ENCODE measurements around the gene MELTF.

The MELTF gene

DNA sequence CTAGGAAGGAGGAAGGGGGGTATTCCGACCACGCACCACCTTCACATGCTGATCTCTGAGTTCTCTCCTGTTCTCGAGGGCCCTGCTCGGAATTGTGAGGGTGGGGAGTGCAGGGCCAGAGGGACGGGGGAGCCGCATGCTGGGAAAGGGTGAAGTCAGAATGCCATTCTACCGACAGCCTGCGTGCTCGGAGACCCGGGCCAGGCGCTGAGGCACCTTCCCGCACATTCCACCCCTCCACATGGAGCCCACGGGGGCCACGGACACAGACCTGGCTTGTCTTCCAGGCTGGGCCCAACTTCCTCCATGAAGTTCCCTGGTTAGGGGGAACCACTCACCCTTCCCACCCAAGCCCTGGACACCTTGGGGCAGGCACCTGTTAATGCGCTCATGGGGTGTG, 32.3 kb downstream of the MELTF start:
- CTCF ChIA-PET, result no interaction called here
- TF ChIP-seq TARDBP (IDR thresholded peaks at IDR 0.05) (no peak), SP1 (IDR thresholded peaks at IDR 0.05) (no peak), NFRKB (IDR thresholded peaks at IDR 0.05) (no peak), FOXK2 (IDR thresholded peaks at IDR 0.05) (no peak), ELF4 (IDR thresholded peaks at IDR 0.05) (no peak), HDGF (IDR thresholded peaks at IDR 0.05; ENCODE audit: borderline replicate concordance) (no peak), FOXM1 (IDR thresholded peaks at IDR 0.05; ENCODE audit: borderline replicate concordance) (no peak), L3MBTL2 (conservative IDR thresholded peaks at IDR 0.05) (no peak), BHLHE40 (IDR thresholded peaks at IDR 0.05; ENCODE audit: borderline replicate concordance) (no peak), FOXA1 (IDR thresholded peaks at IDR 0.05) (no peak), CTBP1 (IDR thresholded peaks at IDR 0.05; ENCODE audit: borderline replicate concordance) (no peak), ZNF384 (IDR thresholded peaks at IDR 0.05) (no peak), ARNT (IDR thresholded peaks at IDR 0.05) (no peak), SUZ12 (IDR thresholded peaks at IDR 0.05) (no peak), LEF1 (IDR thresholded peaks at IDR 0.05; ENCODE audit: borderline replicate concordance) (no peak)
- TF ChIP-seq, protein P1, sequence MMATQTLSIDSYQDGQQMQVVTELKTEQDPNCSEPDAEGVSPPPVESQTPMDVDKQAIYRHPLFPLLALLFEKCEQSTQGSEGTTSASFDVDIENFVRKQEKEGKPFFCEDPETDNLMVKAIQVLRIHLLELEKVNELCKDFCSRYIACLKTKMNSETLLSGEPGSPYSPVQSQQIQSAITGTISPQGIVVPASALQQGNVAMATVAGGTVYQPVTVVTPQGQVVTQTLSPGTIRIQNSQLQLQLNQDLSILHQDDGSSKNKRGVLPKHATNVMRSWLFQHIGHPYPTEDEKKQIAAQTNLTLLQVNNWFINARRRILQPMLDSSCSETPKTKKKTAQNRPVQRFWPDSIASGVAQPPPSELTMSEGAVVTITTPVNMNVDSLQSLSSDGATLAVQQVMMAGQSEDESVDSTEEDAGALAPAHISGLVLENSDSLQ (IDR thresholded peaks at IDR 0.05), result no peak
- POLR2A ChIA-PET, result no interaction called here
- DNase-seq (ENCODE audit: extremely low spot score), result no peak

DNA sequence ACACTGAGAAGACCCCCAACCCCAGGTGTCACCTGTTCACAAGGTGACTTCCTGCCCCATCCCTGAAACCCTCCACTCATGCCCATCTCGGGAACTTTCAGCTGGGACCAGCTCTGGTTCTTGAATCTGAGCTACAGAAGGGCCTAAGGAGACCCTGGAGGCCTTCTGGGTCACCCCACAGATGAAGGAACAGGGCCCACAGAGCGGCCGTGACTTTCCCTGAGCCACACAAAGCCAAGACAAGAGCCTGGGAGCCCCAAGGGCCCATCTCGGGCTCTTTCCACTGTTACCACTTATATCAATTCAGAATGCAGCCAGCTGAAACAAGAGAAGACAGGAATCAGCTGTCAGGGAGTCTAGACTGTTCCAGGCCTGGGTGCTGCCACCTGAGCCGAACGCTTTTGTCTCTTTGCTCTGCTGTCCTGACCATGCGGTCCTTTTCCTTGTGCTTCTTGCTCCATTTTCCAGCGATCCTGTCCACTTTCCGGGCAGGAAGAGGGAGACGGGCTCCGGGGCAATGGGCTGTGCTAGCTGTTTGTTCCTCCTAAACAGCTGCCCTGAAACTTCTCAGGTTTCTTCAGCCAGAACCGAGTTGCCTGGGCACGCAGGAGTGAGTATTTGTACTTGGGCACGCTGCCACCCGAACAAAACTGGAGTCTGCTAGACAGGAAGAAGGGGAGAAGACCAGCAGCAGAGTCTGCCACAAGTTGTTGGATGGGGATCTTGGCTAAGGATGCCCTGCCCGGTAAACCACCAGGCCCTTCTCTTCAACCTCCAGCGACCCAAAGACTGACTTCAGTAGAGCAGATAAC, 33.0 kb downstream of the MELTF start:
- ChIA-PET CTCF (no interaction called here), POLR2A (no interaction called here)
- no peak for DNase-seq (ENCODE audit: extremely low spot score)
- no peak for TF ChIP-seq ELF4 (IDR thresholded peaks at IDR 0.05)
- TF ChIP-seq ZNF384 (IDR thresholded peaks at IDR 0.05), result no peak
- TF ChIP-seq HDGF (IDR thresholded peaks at IDR 0.05; ENCODE audit: borderline replicate concordance), result no peak
- TF ChIP-seq NFRKB (IDR thresholded peaks at IDR 0.05), result no peak

DNA sequence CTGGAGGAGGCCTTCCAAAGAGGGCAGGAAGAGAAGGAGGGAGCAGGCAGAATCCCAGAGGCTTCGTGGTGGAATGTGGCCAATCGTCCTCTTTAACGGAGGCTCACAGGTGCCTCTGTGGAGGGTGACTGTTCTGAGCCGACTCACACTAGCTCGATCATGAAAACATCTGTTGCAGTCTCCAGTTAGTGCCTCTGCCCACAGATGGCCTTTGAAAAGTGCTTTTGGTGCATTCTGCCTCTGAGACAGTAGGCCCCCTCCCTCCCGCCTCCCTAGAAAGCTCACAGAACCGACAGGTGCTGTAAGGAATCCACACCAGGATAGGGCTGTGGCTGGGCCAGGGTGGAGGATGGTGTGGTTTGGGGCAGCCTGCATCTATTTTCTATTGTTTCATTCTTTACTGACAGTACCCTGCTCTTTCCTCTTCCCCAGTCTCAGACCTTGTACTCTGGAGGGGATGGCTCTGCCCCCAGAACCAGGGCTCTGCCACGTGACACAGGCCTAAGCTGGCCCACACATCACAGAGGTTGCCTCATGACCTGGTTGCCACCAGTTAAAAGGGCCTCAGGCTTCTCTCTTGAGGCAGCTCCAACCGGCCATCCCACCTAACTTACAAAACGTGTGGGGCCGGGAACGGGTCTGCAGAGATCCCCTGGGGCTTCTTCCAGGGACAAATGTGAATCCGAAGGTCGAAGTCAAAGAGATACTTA, 33.8 kb downstream of the MELTF start:
- no peak for TF ChIP-seq SUZ12 (IDR thresholded peaks at IDR 0.05)
- TF ChIP-seq NFRKB (IDR thresholded peaks at IDR 0.05), result no peak
- TF ChIP-seq BHLHE40 (IDR thresholded peaks at IDR 0.05; ENCODE audit: borderline replicate concordance), result no peak
- no peak for TF ChIP-seq SP1 (IDR thresholded peaks at IDR 0.05)
- TF ChIP-seq ZNF384 (IDR thresholded peaks at IDR 0.05), result no peak
- no peak for TF ChIP-seq ELF4 (IDR thresholded peaks at IDR 0.05)
- no peak for TF ChIP-seq FOXK2 (IDR thresholded peaks at IDR 0.05)
- TF ChIP-seq HDGF (IDR thresholded peaks at IDR 0.05; ENCODE audit: borderline replicate concordance), result no peak
- TF ChIP-seq TARDBP (IDR thresholded peaks at IDR 0.05), result no peak
- TF ChIP-seq LEF1 (IDR thresholded peaks at IDR 0.05; ENCODE audit: borderline replicate concordance), result no peak
- TF ChIP-seq, protein P1 (IDR thresholded peaks at IDR 0.05), result no peak
- no peak for TF ChIP-seq ARNT (IDR thresholded peaks at IDR 0.05)
- TF ChIP-seq CTBP1 (IDR thresholded peaks at IDR 0.05; ENCODE audit: borderline replicate concordance), result no peak
- TF ChIP-seq FOXM1 (IDR thresholded peaks at IDR 0.05; ENCODE audit: borderline replicate concordance), result no peak
- CTCF ChIA-PET, result no interaction called here
- DNase-seq (ENCODE audit: extremely low spot score), result no peak
- POLR2A ChIA-PET, result no interaction called here

DNA sequence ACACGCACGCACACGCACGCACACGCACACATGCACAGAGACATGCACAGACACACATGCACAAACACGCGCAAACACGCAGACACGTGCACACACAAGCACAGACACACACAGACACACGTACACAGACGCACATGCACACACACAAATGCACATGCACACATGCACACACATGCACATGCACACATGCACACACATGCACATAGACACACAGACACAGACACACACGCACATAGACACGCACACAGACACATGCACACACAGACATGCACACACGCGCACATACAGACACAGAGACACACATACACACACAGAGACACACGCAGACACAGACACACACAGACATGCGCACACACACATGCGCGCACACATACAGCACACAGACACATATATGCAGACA, 34.6 kb downstream of the MELTF start:
- POLR2A ChIA-PET, result no interaction called here
- TF ChIP-seq ZNF384 (IDR thresholded peaks at IDR 0.05) (no peak), FOXK2 (IDR thresholded peaks at IDR 0.05) (no peak), SP1 (IDR thresholded peaks at IDR 0.05) (no peak), BHLHE40 (IDR thresholded peaks at IDR 0.05; ENCODE audit: borderline replicate concordance) (no peak), LEF1 (IDR thresholded peaks at IDR 0.05; ENCODE audit: borderline replicate concordance) (no peak), L3MBTL2 (conservative IDR thresholded peaks at IDR 0.05) (no peak), FOXM1 (IDR thresholded peaks at IDR 0.05; ENCODE audit: borderline replicate concordance) (no peak), CTBP1 (IDR thresholded peaks at IDR 0.05; ENCODE audit: borderline replicate concordance) (no peak), ARNT (IDR thresholded peaks at IDR 0.05) (no peak), SUZ12 (IDR thresholded peaks at IDR 0.05) (no peak), ELF4 (IDR thresholded peaks at IDR 0.05) (no peak)
- TF ChIP-seq, protein P1 (IDR thresholded peaks at IDR 0.05), result no peak
- no peak for DNase-seq (ENCODE audit: extremely low spot score)
- CTCF ChIA-PET, result no interaction called here

DNA sequence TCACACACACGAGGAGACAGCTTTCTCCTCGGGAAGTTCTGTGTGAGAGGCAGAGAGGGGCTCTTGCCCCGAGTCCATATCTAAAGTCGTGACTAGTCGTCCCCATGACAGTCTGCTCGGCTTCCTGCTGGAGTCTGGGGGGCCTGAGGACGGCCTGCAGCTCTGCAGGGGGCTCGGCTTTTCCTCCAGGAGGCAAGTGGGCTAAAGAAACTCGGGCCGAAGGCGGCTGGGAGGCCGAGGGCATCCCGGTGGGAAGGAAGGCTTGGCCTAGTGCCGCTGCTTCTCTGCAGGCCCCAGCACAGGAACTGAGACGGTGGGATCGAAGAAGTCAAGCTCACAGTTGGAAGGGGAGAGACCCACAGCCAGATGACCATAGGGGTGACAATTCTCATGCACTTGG, 35.6 kb downstream of the MELTF start:
- no peak for TF ChIP-seq L3MBTL2 (conservative IDR thresholded peaks at IDR 0.05)
- TF ChIP-seq SUZ12 (IDR thresholded peaks at IDR 0.05), result no peak
- TF ChIP-seq FOXM1 (IDR thresholded peaks at IDR 0.05; ENCODE audit: borderline replicate concordance), result no peak
- TF ChIP-seq HDGF (IDR thresholded peaks at IDR 0.05; ENCODE audit: borderline replicate concordance), result no peak
- TF ChIP-seq LEF1 (IDR thresholded peaks at IDR 0.05; ENCODE audit: borderline replicate concordance), result no peak
- TF ChIP-seq NFRKB (IDR thresholded peaks at IDR 0.05), result no peak
- TF ChIP-seq SP1 (IDR thresholded peaks at IDR 0.05), result no peak
- TF ChIP-seq FOXA1 (IDR thresholded peaks at IDR 0.05), result no peak
- no peak for TF ChIP-seq CTBP1 (IDR thresholded peaks at IDR 0.05; ENCODE audit: borderline replicate concordance)
- no peak for DNase-seq (ENCODE audit: extremely low spot score)
- ChIA-PET CTCF (no interaction called here), POLR2A (no interaction called here)
